ENCODE measurements around the gene PFDN4.
A peak's percentile ranks its signal among the peaks of the same experiment; 100 is the strongest.

- TF ChIP-seq CTCF (IDR thresholded peaks at IDR 0.05; ENCODE audit: low read depth, low read length, poor library complexity, severe bottlenecking): peak; percentile 43
- no peak for TF ChIP-seq EZH2phosphoT487 (IDR thresholded peaks at IDR 0.05; ENCODE audit: borderline replicate concordance, low read length)
Measured at GRCh38 chr20:54219751-54220426, 12.0 kb downstream of the PFDN4 start.
